ENCODE data around the gene GTSF1L. TPM values are rescaled to one million over a fixed set of nuclear protein-coding genes. Genes with fewer than 3 reads are reported as not detected.
"Not testable (repeated sequence)": the region's sequence is repeated elsewhere in the genome, so short reads cannot be mapped to it uniquely, and the experiment has no call there.

GTSF1L gene
- polyA plus RNA-seq, 2 of the 4 experiments (the other 2 are of a cell fraction): not detected

- no peak for TF ChIP-seq REST (IDR thresholded peaks at IDR 0.05)
- TF ChIP-seq CBX8 (IDR thresholded peaks at IDR 0.05): no peak
- TF ChIP-seq EHMT2 (IDR thresholded peaks at IDR 0.05; ENCODE audit: low read depth): no peak
- TF ChIP-seq KDM5A (IDR thresholded peaks at IDR 0.05): no peak
- no peak for TF ChIP-seq ZC3H11A (IDR thresholded peaks at IDR 0.05)
- TF ChIP-seq HEYL (CRISPR knock-in tag; IDR thresholded peaks at IDR 0.05): no peak
These were observed 34.9 kb upstream of the GTSF1L start (continued) for GRCh38 chr20:43761386-43762340.

DNA sequence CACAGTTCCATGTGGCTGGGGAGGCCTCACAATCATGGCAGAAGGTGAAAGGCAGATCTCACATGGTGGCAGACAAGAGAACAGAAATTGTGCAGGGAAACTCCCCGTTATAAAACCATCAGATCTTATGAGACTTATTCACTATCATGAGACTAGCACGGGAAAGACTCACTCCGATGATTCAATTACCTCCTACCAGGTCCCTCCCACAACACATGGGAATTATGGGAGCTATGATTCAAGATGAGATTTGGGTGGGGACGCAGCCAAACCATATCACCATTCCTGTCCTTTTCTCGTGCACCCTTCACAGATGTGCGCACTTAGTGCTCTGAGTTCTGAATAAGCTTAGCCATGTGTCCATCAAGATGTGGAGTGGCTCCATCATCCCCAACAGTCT, 31.1 kb upstream of the GTSF1L start:
- POLR2A ChIA-PET; FAIRE-seq; H3K9me3 ChIP-seq; H3K4me3 ChIP-seq; H3K4me1 ChIP-seq; DNase-seq (ENCODE audit: low read depth in 1 of 2, low spot score in 1 of 2); ATAC-seq; H3K27ac ChIP-seq; H3K4me2 ChIP-seq: not testable (repeated sequence)
- 46% methylated on average over 6 of the region's 6 CpGs for WGBS (ENCODE audit: missing lambda C conversion rate)
- CTCF ChIA-PET: interaction anchor here (0.9 kb wide), 1 partner anchor 8 kb away, joined by 3 read pairs; no protein-coding TSS in a partner anchor

DNA sequence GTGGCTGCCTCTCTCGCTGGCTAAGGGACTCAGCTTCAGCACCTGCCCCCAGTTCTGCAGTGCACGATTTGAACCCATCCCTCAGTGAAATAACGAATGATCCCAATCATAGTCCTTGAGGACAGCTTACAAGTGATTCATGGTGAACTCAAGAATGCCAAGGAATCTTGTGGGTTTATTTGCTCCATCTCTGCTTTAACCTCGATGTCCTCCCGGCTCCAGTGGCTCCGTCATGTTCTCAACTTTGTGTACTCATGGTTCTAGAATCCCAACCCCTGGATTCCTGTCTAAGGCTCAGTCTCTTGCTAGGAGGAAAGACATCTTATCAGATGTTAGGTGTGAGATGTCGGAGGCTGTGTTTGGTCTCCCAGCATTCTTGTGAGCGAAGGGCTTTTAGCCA, 29.0 kb upstream of the GTSF1L start:
- no peak overlapping the region for H3K4me2 ChIP-seq
- POLR2A ChIA-PET: no interaction called here
- no peak overlapping the region for H3K27ac ChIP-seq
- no peak for FAIRE-seq
- 40% methylated on average over 8 of the region's 8 CpGs for WGBS (ENCODE audit: missing lambda C conversion rate)
- no peaks in the 10 kb centered on the region for H3K4me1 ChIP-seq
- CTCF ChIA-PET: interaction anchor here (1.1 to 10.3 kb wide), 2 partner anchors 34 to 326 kb away, joined by 3 to 210 read pairs; no protein-coding TSS in a partner anchor
- ATAC-seq: no peak
- H3K4me3 ChIP-seq: no peak overlapping the region
- no peak for DNase-seq (ENCODE audit: low read depth in 1 of 2, low spot score in 1 of 2)
- no peaks in the 10 kb centered on the region for H3K9me3 ChIP-seq
- TF ChIP-seq ZFP36 (IDR thresholded peaks at IDR 0.05; ENCODE audit: borderline replicate concordance, partially characterized antibody) (no peak), RNF2 (IDR thresholded peaks at IDR 0.05; ENCODE audit: borderline replicate concordance, low read depth) (no peak), CTCF (IDR thresholded peaks at IDR 0.05) (no peak), HDAC2 (IDR thresholded peaks at IDR 0.05) (no peak), SREBF2 (IDR thresholded peaks at IDR 0.05) (no peak), RCOR1 (IDR thresholded peaks at IDR 0.05; ENCODE audit: low read depth, low read length) (no peak), PHF8 (IDR thresholded peaks at IDR 0.05; ENCODE audit: borderline replicate concordance, low read depth) (no peak), FOXS1 (CRISPR knock-in tag; IDR thresholded peaks at IDR 0.05) (no peak), TFCP2L1 (CRISPR knock-in tag; IDR thresholded peaks at IDR 0.05) (no peak), HMGXB4 (CRISPR knock-in tag; IDR thresholded peaks at IDR 0.05; ENCODE audit: borderline replicate concordance) (no peak), MAFK (IDR thresholded peaks at IDR 0.05; ENCODE audit: partially characterized antibody) (no peak), NR3C1 (IDR thresholded peaks at IDR 0.05) (no peak), EP300 (IDR thresholded peaks at IDR 0.05) (no peak), RAD21 (conservative IDR thresholded peaks at IDR 0.05 in 1 of 2, IDR thresholded peaks at IDR 0.05 in 1 of 2) (no peak), ZSCAN20 (CRISPR knock-in tag; IDR thresholded peaks at IDR 0.05) (no peak), ZNF302 (CRISPR knock-in tag; IDR thresholded peaks at IDR 0.05) (no peak), ZC3H11A (IDR thresholded peaks at IDR 0.05) (no peak)
- TF ChIP-seq, protein P1, sequence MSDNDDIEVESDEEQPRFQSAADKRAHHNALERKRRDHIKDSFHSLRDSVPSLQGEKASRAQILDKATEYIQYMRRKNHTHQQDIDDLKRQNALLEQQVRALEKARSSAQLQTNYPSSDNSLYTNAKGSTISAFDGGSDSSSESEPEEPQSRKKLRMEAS (IDR thresholded peaks at IDR 0.05): no peak
- TF ChIP-seq, protein P2, sequence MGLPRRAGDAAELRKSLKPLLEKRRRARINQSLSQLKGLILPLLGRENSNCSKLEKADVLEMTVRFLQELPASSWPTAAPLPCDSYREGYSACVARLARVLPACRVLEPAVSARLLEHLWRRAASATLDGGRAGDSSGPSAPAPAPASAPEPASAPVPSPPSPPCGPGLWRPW (IDR thresholded peaks at IDR 0.05): no peak
- TF ChIP-seq, protein P3, sequence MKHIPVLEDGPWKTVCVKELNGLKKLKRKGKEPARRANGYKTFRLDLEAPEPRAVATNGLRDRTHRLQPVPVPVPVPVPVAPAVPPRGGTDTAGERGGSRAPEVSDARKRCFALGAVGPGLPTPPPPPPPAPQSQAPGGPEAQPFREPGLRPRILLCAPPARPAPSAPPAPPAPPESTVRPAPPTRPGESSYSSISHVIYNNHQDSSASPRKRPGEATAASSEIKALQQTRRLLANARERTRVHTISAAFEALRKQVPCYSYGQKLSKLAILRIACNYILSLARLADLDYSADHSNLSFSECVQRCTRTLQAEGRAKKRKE (CRISPR knock-in tag; IDR thresholded peaks at IDR 0.05; ENCODE audit: low read depth): no peak

All from A549 (cell line).